Trophoblast cell (in vitro differentiated cells and primary cell): ENCODE measurements around the gene ERP44.
"Not testable (repeated sequence)": the region's sequence is repeated elsewhere in the genome, so short reads cannot be mapped to it uniquely, and the experiment has no call there.

Source experiments
- DNase-seq, 2 donors: peaks; one replicate each; pipeline ENCODE4 v3.0.0-alpha.2; 2016
- H2AFZ ChIP-seq: 2 replicates; pipeline ENCODE4 v1.6.1; 2013; ENCODE audit warnings: low read length, moderate library complexity, mild to moderate bottlenecking; ENCODE audit not compliant: insufficient read depth, poor library complexity
- H2AK5ac ChIP-seq: 2 replicates; pipeline ENCODE4 v1.6.1; 2013; ENCODE audit warnings: mild to moderate bottlenecking, low read length
- H2BK120ac ChIP-seq: 2 replicates; pipeline ENCODE4 v1.6.1; 2013; ENCODE audit warnings: low read length, mild to moderate bottlenecking, moderate library complexity; ENCODE audit not compliant: insufficient read depth, poor library complexity
- H2BK12ac ChIP-seq: 2 replicates; pipeline ENCODE4 v1.6.1; 2013; ENCODE audit warnings: mild to moderate bottlenecking, low read length, moderate library complexity
- H2BK5ac ChIP-seq: 2 replicates; pipeline ENCODE4 v1.6.1; 2013; ENCODE audit warnings: low read length, low read depth, moderate library complexity, mild to moderate bottlenecking; ENCODE audit not compliant: poor library complexity
- H3K14ac ChIP-seq: 2 replicates; pipeline ENCODE4 v1.6.1; 2013; ENCODE audit warnings: mild to moderate bottlenecking, low read length
- H3K18ac ChIP-seq: 2 replicates; pipeline ENCODE4 v1.6.1; 2013; ENCODE audit warnings: mild to moderate bottlenecking, low read length
- H3K23ac ChIP-seq: 2 replicates; pipeline ENCODE4 v1.6.1; 2013; ENCODE audit warnings: low read length
- H3K27ac ChIP-seq: 2 replicates; pipeline ENCODE4 v1.5.1; 2013; ENCODE audit warnings: low read depth, mild to moderate bottlenecking, inconsistent platforms, low read length, moderate library complexity
- H3K27me3 ChIP-seq: 2 replicates; pipeline ENCODE4 v1.6.1; 2013; ENCODE audit warnings: inconsistent platforms, mild to moderate bottlenecking, low read length, moderate library complexity; ENCODE audit not compliant: insufficient read depth
- H3K36me3 ChIP-seq, 2 experiments: 1 replicate in 1 of 2; 2 replicates in 1 of 2; pipeline ENCODE4 v1.6.1; 2013; ENCODE audit warnings: low read length in 2 of 2, mild to moderate bottlenecking in 2 of 2, moderate library complexity in 1 of 2; ENCODE audit not compliant: insufficient read depth in 2 of 2, control insufficient read depth in 1 of 2
- H3K4ac ChIP-seq: 2 replicates; pipeline ENCODE4 v1.6.1; 2013; ENCODE audit warnings: low read depth, mild to moderate bottlenecking, low read length, moderate library complexity
- H3K4me1 ChIP-seq, 2 experiments: 1 replicate in 1 of 2; 2 replicates in 1 of 2; pipeline ENCODE4 v1.6.1; 2013; ENCODE audit warnings: low read length in 2 of 2, mild to moderate bottlenecking in 2 of 2, moderate library complexity in 1 of 2; ENCODE audit not compliant: insufficient read depth in 2 of 2, control insufficient read depth in 1 of 2
- H3K4me2 ChIP-seq: 2 replicates; pipeline ENCODE4 v1.6.1; 2013; ENCODE audit warnings: inconsistent platforms, mild to moderate bottlenecking, low read length, moderate library complexity
- H3K4me3 ChIP-seq: 2 replicates; pipeline ENCODE4 v1.5.1; 2013; ENCODE audit warnings: mild to moderate bottlenecking, low read depth, low read length, inconsistent platforms
- H3K79me1 ChIP-seq: one replicate; pipeline ENCODE4 v1.6.1; 2013; ENCODE audit warnings: low read length
- H3K79me2 ChIP-seq: 2 replicates; pipeline ENCODE4 v1.6.1; 2013; ENCODE audit warnings: low read length, mild to moderate bottlenecking; ENCODE audit not compliant: control insufficient read depth, insufficient read depth, poor library complexity
- H3K9ac ChIP-seq: 2 replicates; pipeline ENCODE4 v1.6.1; 2013; ENCODE audit warnings: mild to moderate bottlenecking, low read length
- H3K9me3 ChIP-seq: 2 replicates; pipeline ENCODE4 v1.6.1; 2013; ENCODE audit warnings: low read depth, mild to moderate bottlenecking, control low read depth, inconsistent platforms, low read length; ENCODE audit not compliant: insufficient read depth
- H4K12ac ChIP-seq: 2 replicates; pipeline ENCODE4 v1.6.1; 2013; ENCODE audit warnings: low read depth, mild to moderate bottlenecking, low read length, moderate library complexity
- H4K8ac ChIP-seq: 2 replicates; pipeline ENCODE4 v1.6.1; 2013; ENCODE audit warnings: low read depth, mild to moderate bottlenecking, low read length, moderate library complexity
- H4K91ac ChIP-seq: one replicate; pipeline ENCODE4 v1.6.1; 2013; ENCODE audit warnings: low read depth, mild to moderate bottlenecking, low read length, moderate library complexity
- WGBS: extraction: QIAGEN DNeasy Blood & Tissue Kit; methylation state at CpG from one replicate; pipeline ENCODE4 v1.1.7; 2013; ENCODE audit warnings: missing lambda C conversion rate; ENCODE audit not compliant: insufficient read length, insufficient coverage; ENCODE audit errors: extremely low coverage; 5-methylcytosine and 5-hydroxymethylcytosine counted together

Gene ERP44

DNA sequence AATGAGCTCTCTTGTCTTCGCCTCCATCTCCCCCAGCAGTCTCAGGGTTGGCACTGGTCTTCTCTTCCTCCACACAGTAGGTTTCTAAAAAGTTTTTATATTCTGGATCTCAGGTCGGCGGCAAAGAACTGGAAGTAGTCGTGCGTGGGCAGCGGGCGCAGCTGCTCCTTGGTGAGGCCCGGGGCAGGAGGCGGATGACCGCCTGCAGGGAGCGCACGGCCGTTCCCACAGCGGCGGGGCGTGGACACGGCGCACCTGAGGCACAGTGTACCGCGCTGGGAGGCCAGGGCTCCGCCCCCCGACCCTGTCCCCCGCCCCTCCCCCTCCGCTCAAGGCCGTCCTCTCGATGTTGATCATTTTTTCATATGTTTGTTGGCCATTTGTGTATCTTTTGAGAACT, 99.9 kb downstream of the ERP44 start:
- H3K79me2 ChIP-seq: no peaks in the 10 kb centered on the region
- H3K14ac ChIP-seq: no peak overlapping the region
- H3K9ac ChIP-seq: no peak overlapping the region
- peaks cover 6% of the 10 kb centered on the region in 2 experiments for H3K36me3 ChIP-seq
- no peak overlapping the region for H2BK120ac ChIP-seq
- H3K4me1 ChIP-seq: no peaks in the 10 kb centered on the region
- H3K4me2 ChIP-seq: no peak overlapping the region
- H2AFZ ChIP-seq: no peak overlapping the region
- no peak overlapping the region for H4K12ac ChIP-seq
- H3K9me3 ChIP-seq: peaks cover 3% of the 10 kb centered on the region
- no peak overlapping the region for H3K4me3 ChIP-seq
- no peak overlapping the region for H3K27ac ChIP-seq
- no peak for DNase-seq
- no peaks in the 10 kb centered on the region for H3K27me3 ChIP-seq
- no peak overlapping the region for H2BK12ac ChIP-seq
- H4K91ac ChIP-seq: no peak overlapping the region
- no peak overlapping the region for H3K23ac ChIP-seq
- H3K79me1 ChIP-seq: no peaks in the 10 kb centered on the region
- no peak overlapping the region for H4K8ac ChIP-seq
- H2AK5ac ChIP-seq: no peak overlapping the region
- WGBS: no CpG with 5 or more reads among the region's 26 CpGs
- H2BK5ac ChIP-seq: no peak overlapping the region
- no peak overlapping the region for H3K4ac ChIP-seq
- H3K18ac ChIP-seq: no peak overlapping the region

GRCh38 chr9:99998266-99998665, 100.5 kb downstream of the ERP44 start:
- Histone ChIP-seq H3K4me2 (no peak overlapping the region), H3K36me3 (peaks cover under 1% of the 10 kb centered on the region in 2 experiments), H3K27me3 (no peaks in the 10 kb centered on the region), H3K4ac (no peak overlapping the region), H4K12ac (no peak overlapping the region), H3K4me3 (no peak overlapping the region), H2BK12ac (no peak overlapping the region), H4K91ac (no peak overlapping the region), H3K27ac (no peak overlapping the region), H4K8ac (no peak overlapping the region), H2AFZ (no peak overlapping the region), H2BK120ac (no peak overlapping the region), H3K9me3 (peaks cover under 1% of the 10 kb centered on the region), H3K14ac (no peak overlapping the region), H3K79me2 (no peaks in the 10 kb centered on the region), H3K4me1 (no peaks in the 10 kb centered on the region), H2AK5ac (no peak overlapping the region), H3K23ac (no peak overlapping the region), H2BK5ac (no peak overlapping the region), H3K79me1 (no peaks in the 10 kb centered on the region), H3K18ac (no peak overlapping the region), H3K9ac (no peak overlapping the region)
- WGBS: no CpG with 5 or more reads among the region's 22 CpGs
- DNase-seq: no peak

DNA sequence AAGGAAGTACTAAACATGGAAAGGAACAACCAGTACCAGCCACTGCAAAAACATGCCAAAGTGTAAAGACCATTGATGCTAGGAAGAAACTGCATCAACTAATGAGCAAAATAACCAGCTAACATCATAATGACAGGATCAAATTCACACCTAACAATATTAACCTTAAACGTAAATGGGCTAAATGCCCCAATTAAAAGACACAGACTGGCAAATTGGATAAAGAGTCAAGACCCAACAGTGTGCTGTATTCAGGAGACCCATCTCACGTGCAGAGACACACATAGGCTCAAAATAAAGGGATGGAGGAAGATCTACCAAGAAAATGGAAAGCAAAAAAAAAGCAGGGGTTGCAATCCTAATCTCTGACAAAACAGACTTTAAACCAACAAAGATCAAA, 108.3 kb downstream of the ERP44 start:
- not testable (repeated sequence) for H3K23ac ChIP-seq, H4K8ac ChIP-seq, H2BK5ac ChIP-seq, H3K18ac ChIP-seq, H3K4me1 ChIP-seq, H3K27ac ChIP-seq, H3K79me1 ChIP-seq, H3K9me3 ChIP-seq, H2BK12ac ChIP-seq, H3K36me3 ChIP-seq, H3K14ac ChIP-seq, H2AK5ac ChIP-seq, H3K27me3 ChIP-seq, H3K4ac ChIP-seq, H4K91ac ChIP-seq, H3K4me2 ChIP-seq, H3K4me3 ChIP-seq, H3K79me2 ChIP-seq, H2BK120ac ChIP-seq, DNase-seq, H2AFZ ChIP-seq, H4K12ac ChIP-seq, H3K9ac ChIP-seq
- WGBS: no CpG with 5 or more reads among the region's 2 CpGs

GRCh38 chr9:99986642-99987041, 112.2 kb downstream of the ERP44 start:
- Histone ChIP-seq H3K27me3 (no peaks in the 10 kb centered on the region), H3K4ac (no peak overlapping the region), H3K23ac (no peak overlapping the region), H4K12ac (no peak overlapping the region), H3K36me3 (peaks cover 5 to 9% of the 10 kb centered on the region in 2 experiments), H2BK12ac (no peak overlapping the region), H2AFZ (no peak overlapping the region), H3K4me1 (no peaks in the 10 kb centered on the region), H3K14ac (no peak overlapping the region), H3K79me2 (no peaks in the 10 kb centered on the region), H3K9me3 (peaks cover 10% of the 10 kb centered on the region), H4K91ac (no peak overlapping the region), H3K27ac (no peak overlapping the region), H3K4me3 (no peak overlapping the region), H2BK5ac (no peak overlapping the region), H2BK120ac (no peak overlapping the region), H3K79me1 (no peaks in the 10 kb centered on the region), H3K18ac (no peak overlapping the region), H3K4me2 (no peak overlapping the region), H2AK5ac (no peak overlapping the region), H4K8ac (no peak overlapping the region), H3K9ac (no peak overlapping the region)
- no peak for DNase-seq
